Left ventricle myocardium inferior (tissue), 1 donor: ENCODE results near the gene COX7B2. TPM values are rescaled to one million over a fixed set of nuclear protein-coding genes. Genes with fewer than 3 reads are reported as not detected.

Experiments
- DNase-seq: peaks from one replicate; pipeline ENCODE4 v3.0.0-alpha.2; 2020
- H3K27ac ChIP-seq: fragments of 200-600 bp; replicated peaks from 2 replicates; pipeline ENCODE4 v1.8.0; 2021
- H3K27me3 ChIP-seq: fragments of 200-600 bp; 2 replicates; pipeline ENCODE4 v1.8.0; 2021; ENCODE audit warnings: low read depth
- H3K36me3 ChIP-seq: fragments of 200-600 bp; 2 replicates; pipeline ENCODE4 v1.8.0; 2021
- H3K4me1 ChIP-seq: fragments of 200-600 bp; 2 replicates; pipeline ENCODE4 v1.8.0; 2021
- H3K4me3 ChIP-seq: fragments of 200-600 bp; 2 replicates; pipeline ENCODE4 v1.8.0; 2021; ENCODE audit warnings: mild to moderate bottlenecking, moderate library complexity
- H3K9me3 ChIP-seq: fragments of 200-600 bp; replicated peaks from 2 replicates; pipeline ENCODE4 v1.8.0; 2021
- intact Hi-C: fragments of 100-400 bp; cut with micrococcal nuclease; formaldehyde crosslinking; loops from one replicate; pipeline ENCODE4 v1.11.0; 2022
- total RNA-seq: library from RNA; stranded (reverse); fragmentation: NEBNext Ultra II Directional; extraction: Animal tissue kit (Norgen Biotek cat#: 25700); gene quantifications from one replicate; pipeline ENCODE4 v1.2.1, GENCODE V29; 2021
- TF ChIP-seq, protein P1 (sequence below): fragments of 200-600 bp; IDR thresholded peaks from 2 replicates; pipeline ENCODE4 v1.8.0; 2021; ENCODE audit warnings: antibody characterized with exemption, mild to moderate bottlenecking, borderline replicate concordance
- donor health status: DM: no; HTN: yes; CAD: no; lungs with severe emphysema.

The COX7B2 gene
- total RNA-seq, 1 donor from 2014 or later: not detected

DNA sequence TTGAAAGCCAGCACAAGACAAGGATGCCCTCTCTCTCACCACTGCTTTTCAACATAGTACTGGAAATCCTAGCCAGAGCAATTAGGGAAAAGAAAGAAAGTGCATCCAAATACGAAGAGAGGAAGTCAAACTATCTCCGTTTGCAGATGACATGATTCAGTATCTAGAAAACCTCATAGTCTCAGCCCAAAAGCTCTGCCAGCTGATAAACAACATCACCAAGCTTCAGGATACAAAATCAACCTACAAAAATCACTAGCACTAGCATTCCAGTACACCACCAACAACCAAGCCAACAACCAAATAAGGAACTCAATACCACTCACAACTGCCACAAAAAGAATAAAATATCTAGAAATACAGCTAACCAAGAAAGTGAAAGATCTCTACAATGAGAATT, 38.6 kb downstream of the COX7B2 start:
- H3K36me3 ChIP-seq: no peaks in the 10 kb centered on the region
- no peak for DNase-seq
- no peaks in the 10 kb centered on the region for H3K4me1 ChIP-seq
- intact Hi-C loops: no loop called here
- H3K27ac ChIP-seq: no peak overlapping the region
- no peak overlapping the region for H3K4me3 ChIP-seq
- TF ChIP-seq, protein P1, sequence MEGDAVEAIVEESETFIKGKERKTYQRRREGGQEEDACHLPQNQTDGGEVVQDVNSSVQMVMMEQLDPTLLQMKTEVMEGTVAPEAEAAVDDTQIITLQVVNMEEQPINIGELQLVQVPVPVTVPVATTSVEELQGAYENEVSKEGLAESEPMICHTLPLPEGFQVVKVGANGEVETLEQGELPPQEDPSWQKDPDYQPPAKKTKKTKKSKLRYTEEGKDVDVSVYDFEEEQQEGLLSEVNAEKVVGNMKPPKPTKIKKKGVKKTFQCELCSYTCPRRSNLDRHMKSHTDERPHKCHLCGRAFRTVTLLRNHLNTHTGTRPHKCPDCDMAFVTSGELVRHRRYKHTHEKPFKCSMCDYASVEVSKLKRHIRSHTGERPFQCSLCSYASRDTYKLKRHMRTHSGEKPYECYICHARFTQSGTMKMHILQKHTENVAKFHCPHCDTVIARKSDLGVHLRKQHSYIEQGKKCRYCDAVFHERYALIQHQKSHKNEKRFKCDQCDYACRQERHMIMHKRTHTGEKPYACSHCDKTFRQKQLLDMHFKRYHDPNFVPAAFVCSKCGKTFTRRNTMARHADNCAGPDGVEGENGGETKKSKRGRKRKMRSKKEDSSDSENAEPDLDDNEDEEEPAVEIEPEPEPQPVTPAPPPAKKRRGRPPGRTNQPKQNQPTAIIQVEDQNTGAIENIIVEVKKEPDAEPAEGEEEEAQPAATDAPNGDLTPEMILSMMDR: no peak
- H3K27me3 ChIP-seq: no peaks in the 10 kb centered on the region
- peaks cover 21% of the 10 kb centered on the region for H3K9me3 ChIP-seq

DNA sequence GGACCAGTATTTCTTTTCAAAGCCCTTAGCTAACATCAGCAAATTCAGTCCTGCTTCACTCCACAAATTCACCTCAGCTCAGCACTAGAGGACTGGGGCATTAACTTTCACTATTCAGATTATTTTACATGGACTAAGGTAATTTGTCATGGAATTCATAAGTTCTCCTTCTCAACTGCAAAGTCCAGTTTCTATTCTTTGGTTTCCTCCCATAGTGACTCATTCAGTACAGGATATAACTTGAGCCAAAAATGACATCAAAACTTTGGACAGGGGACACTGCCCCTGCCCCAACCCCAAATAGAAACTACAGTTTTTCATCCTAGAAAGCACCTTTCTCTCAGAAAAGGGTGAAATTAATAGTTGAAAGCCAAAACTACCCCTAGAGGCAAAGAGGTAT, 52.7 kb downstream of the COX7B2 start:
- TF ChIP-seq, protein P1: no peak
- H3K9me3 ChIP-seq: no peaks in the 10 kb centered on the region
- DNase-seq: no peak
- no peaks in the 10 kb centered on the region for H3K4me1 ChIP-seq
- H3K27me3 ChIP-seq: no peaks in the 10 kb centered on the region
- no peaks in the 10 kb centered on the region for H3K36me3 ChIP-seq
- intact Hi-C loops: no loop called here
- no peak overlapping the region for H3K4me3 ChIP-seq
- H3K27ac ChIP-seq: no peak overlapping the region

- H3K9me3 ChIP-seq: no peaks in the 10 kb centered on the region
- no peak for DNase-seq
- intact Hi-C loops: no loop called here
Observed at GRCh38 chr4:46852800-46853199, 56.2 kb downstream of the COX7B2 start.

DNA sequence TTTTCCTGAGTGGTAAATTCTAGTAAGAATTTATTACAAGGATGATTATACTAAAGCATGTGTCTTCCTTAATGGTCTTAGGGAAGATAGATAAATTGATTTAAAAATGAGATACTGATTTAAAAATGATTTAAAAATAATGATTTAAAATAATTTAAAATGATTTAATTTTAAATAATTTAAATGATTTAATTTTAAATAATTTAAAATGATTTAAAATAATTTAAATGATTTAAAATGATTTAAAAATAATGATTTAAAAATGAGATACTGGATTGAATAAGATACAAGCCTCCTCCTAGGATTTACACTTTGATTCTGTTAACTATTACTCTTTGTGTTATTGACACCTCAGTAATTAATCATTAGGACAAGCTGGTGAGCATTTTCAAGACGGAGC, 59.0 kb downstream of the COX7B2 start:
- H3K27me3 ChIP-seq: no peaks in the 10 kb centered on the region
- no peaks in the 10 kb centered on the region for H3K4me1 ChIP-seq
- no peak for DNase-seq
- TF ChIP-seq, protein P1: no peak
- intact Hi-C loops: no loop called here
- no peak overlapping the region for H3K27ac ChIP-seq
- no peaks in the 10 kb centered on the region for H3K36me3 ChIP-seq
- no peaks in the 10 kb centered on the region for H3K9me3 ChIP-seq
- H3K4me3 ChIP-seq: no peak overlapping the region

More at GRCh38 chr4:46852800-46853199, 56.2 kb downstream of the COX7B2 start:
- H3K4me1 ChIP-seq: no peaks in the 10 kb centered on the region
- no peak overlapping the region for H3K27ac ChIP-seq
- TF ChIP-seq, protein P1: no peak
- no peak overlapping the region for H3K4me3 ChIP-seq
- H3K36me3 ChIP-seq: no peaks in the 10 kb centered on the region
- H3K27me3 ChIP-seq: no peaks in the 10 kb centered on the region

GRCh38 chr4:46844325-46844917, 64.6 kb downstream of the COX7B2 start:
- H3K9me3 ChIP-seq: no peaks in the 10 kb centered on the region
- no peak overlapping the region for H3K4me3 ChIP-seq
- no peak for DNase-seq
- TF ChIP-seq, protein P1: peak; percentile 68
- no peaks in the 10 kb centered on the region for H3K27me3 ChIP-seq
- no peaks in the 10 kb centered on the region for H3K36me3 ChIP-seq
- intact Hi-C loops: loop anchor here (2.0 to 10.0 kb wide), 2 partner anchors 278 to 540 kb away; no protein-coding TSS in a partner anchor
- H3K4me1 ChIP-seq: no peaks in the 10 kb centered on the region
- no peak overlapping the region for H3K27ac ChIP-seq
